ENCODE results near the gene USPL1.

GRCh38 chr13:30704596-30704995 lies 86.9 kb downstream of the USPL1 start:
- no peak for TF ChIP-seq EZH2 (IDR thresholded peaks at IDR 0.05; ENCODE audit: borderline replicate concordance)
- TF ChIP-seq EZH2phosphoT487 (IDR thresholded peaks at IDR 0.05; ENCODE audit: low read depth, severe bottlenecking, unreplicated experiment), result no peak
